GM12891 (cell line): ENCODE measurements around the gene HMX3.

Experiments used
- PAX5 ChIP-seq: IDR thresholded peaks from 2 replicates; pipeline ENCODE4 v1.6.1; 2011; ENCODE audit warnings: low read length, moderate library complexity, mild to moderate bottlenecking; ENCODE audit not compliant: insufficient read depth, severe bottlenecking
- POLR2A ChIP-seq: IDR thresholded peaks from 2 replicates; pipeline ENCODE4 v1.6.1; 2011; ENCODE audit warnings: low read depth, low read length, control low read depth
- POLR2AphosphoS5 ChIP-seq: IDR thresholded peaks from 2 replicates; pipeline ENCODE4 v1.6.1; 2011; ENCODE audit warnings: low read depth, low read length, control low read depth
- POU2F2 ChIP-seq: IDR thresholded peaks from 2 replicates; pipeline ENCODE4 v1.6.1; 2011; ENCODE audit warnings: low read depth, mild to moderate bottlenecking, control low read depth, low read length, moderate library complexity
- SPI1 ChIP-seq: IDR thresholded peaks from 2 replicates; pipeline ENCODE4 v1.6.1; 2011; ENCODE audit warnings: low read depth, low read length, control low read depth
- TAF1 ChIP-seq: IDR thresholded peaks from 2 replicates; pipeline ENCODE4 v1.6.1; 2011; ENCODE audit warnings: low read depth, low read length, control low read depth

DNA sequence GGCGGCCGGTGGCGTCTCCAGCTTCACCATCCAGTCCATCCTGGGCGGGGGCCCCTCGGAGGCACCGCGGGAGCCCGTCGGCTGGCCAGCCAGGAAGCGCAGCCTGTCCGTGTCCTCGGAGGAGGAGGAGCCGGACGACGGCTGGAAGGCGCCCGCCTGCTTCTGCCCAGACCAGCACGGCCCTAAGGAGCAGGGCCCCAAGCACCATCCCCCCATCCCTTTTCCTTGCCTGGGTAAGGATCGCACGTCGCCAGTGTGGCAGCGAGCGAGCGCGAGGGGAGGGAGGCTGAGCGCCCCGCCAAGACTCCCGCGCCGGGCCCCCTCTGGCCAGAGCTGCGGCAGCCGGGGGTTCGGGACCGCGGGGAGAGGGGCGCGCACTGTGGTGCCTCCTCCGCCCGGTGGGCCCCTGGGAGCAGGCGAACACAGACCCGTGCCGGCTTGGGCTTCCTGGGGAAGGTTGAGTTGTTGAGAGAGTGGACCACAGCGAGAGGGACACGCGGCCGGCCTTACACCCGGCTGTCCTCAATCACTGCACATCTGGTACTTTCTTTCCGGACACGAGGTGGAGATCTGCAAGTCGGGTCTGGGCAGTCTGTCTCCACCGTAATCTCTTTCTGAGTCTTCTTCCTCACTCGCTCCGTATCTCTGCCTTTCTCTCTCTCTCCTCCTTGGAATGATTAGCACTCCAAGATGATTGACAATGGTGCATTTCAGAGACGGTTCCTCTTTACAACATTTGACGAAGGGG is 12.8 kb downstream of the HMX3 start:
- TF ChIP-seq POLR2A (no peak), TAF1 (no peak), POLR2AphosphoS5 (no peak), SPI1 (0 out of 2 replicates have a peak, but pooled peaks have one; percentile 28), PAX5 (no peak), POU2F2 (no peak)
